Measurements from ENCODE around the gene RGS9.

DNA sequence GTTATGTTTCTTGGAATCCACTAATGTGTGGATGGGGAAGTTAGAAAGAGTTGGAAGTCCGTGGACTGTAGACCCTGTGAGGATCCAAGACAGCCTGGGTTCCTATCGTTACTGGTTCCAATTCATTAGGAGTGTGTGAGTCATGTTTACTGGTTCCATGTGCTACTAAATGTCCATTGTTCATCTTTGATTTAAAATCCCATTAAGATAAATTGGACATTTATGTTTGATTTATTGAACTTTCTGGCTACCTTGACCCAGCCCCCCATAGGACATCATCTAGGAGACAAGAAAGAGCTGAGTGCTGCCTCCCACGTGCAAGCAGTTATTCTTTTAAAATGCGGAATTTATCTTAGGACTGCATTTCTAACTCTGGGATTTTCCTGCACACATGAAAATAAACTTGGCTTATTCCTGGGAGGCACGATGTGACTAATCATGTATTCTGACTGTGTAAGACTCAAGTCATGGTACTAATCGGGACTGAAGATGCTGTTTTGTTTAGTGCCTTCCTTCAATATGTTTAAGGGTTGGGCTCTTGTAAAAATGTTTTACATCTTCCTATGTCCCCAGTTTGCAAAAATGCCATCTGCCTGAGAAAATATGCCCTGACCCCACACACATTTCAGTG is 53.4 kb downstream of the RGS9 start:
- TF ChIP-seq POLR2A (IDR thresholded peaks at IDR 0.05), result no peak
- TF ChIP-seq, protein P1, sequence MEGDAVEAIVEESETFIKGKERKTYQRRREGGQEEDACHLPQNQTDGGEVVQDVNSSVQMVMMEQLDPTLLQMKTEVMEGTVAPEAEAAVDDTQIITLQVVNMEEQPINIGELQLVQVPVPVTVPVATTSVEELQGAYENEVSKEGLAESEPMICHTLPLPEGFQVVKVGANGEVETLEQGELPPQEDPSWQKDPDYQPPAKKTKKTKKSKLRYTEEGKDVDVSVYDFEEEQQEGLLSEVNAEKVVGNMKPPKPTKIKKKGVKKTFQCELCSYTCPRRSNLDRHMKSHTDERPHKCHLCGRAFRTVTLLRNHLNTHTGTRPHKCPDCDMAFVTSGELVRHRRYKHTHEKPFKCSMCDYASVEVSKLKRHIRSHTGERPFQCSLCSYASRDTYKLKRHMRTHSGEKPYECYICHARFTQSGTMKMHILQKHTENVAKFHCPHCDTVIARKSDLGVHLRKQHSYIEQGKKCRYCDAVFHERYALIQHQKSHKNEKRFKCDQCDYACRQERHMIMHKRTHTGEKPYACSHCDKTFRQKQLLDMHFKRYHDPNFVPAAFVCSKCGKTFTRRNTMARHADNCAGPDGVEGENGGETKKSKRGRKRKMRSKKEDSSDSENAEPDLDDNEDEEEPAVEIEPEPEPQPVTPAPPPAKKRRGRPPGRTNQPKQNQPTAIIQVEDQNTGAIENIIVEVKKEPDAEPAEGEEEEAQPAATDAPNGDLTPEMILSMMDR (IDR thresholded peaks at IDR 0.05), result no peak

All from body of pancreas (tissue), 4 donors.